Adrenal gland (tissue), 12 donors: Measurements from ENCODE around the gene C18orf32. TPM values are rescaled to one million over a fixed set of nuclear protein-coding genes. Genes with fewer than 3 reads are reported as not detected.

ENCODE experiments used
- DNase-seq, 7 donors: peaks; one replicate each; pipeline ENCODE4 v3.0.0-alpha.2; 2019 to 2020
- H3K27ac ChIP-seq, 5 donors: fragments of 200-600 bp; sonication (generic) in 4 of 5; 1 replicate in 3 of 5; 2 replicates in 2 of 5; pipeline versions ENCODE4 v1.5.1 to v1.8.0; 2016 to 2020; ENCODE audit warnings: mild to moderate bottlenecking in 1 of 5
- H3K27me3 ChIP-seq: fragments of 200-600 bp; 2 replicates; pipeline ENCODE4 v1.8.0; 2021
- H3K36me3 ChIP-seq, 2 donors: fragments of 200-600 bp; replicated peaks in 1 of 2; 1 replicate in 1 of 2; 2 replicates in 1 of 2; pipeline versions ENCODE4 v1.5.1 to v1.8.0; 2018 to 2022
- H3K4me1 ChIP-seq, 2 donors: fragments of 200-600 bp; replicated peaks in 1 of 2; 1 replicate in 1 of 2; 2 replicates in 1 of 2; pipeline versions ENCODE4 v1.5.1 to v1.8.0; 2018 to 2021
- H3K4me3 ChIP-seq, 4 donors: fragments of 200-600 bp; sonication (generic) in 3 of 4; one replicate each; pipeline ENCODE4 v1.5.1; 2016 to 2018
- H3K9me3 ChIP-seq, 3 donors: fragments of 200-600 bp; sonication (generic) in 1 of 3; replicated peaks in 1 of 3; 1 replicate in 2 of 3; 2 replicates in 1 of 3; pipeline versions ENCODE4 v1.5.1 to v1.8.0; 2016 to 2021
- POLR2A ChIP-seq, 2 donors: fragments of 450-650 bp; IDR thresholded peaks; one replicate each; pipeline ENCODE4 v1.6.1; 2017; ENCODE audit warnings: antibody characterized with exemption in 2 of 2, mild to moderate bottlenecking in 2 of 2, moderate library complexity in 1 of 2
- WGBS, 4 donors: extraction: QIAGEN DNeasy Blood & Tissue Kit in 2 of 4; methylation state at CpG; one replicate each; pipeline versions ENCODE4 v1.1.5 to v1.1.7; 2013 to 2017; 5-methylcytosine and 5-hydroxymethylcytosine counted together
- intact Hi-C, 2 donors: fragments of 100-400 bp; cut with DNase I; formaldehyde crosslinking; loops; one replicate each; pipeline versions ENCODE4 v1.14.1 to v1.15.0; 2022 to 2023
- polyA plus RNA-seq, 3 donors: library from polyadenylated mRNA; stranded (reverse); fragments of 200-250 nt in 2 of 3; fragments of 350-450 nt in 1 of 3; fragmentation: Illumina TruSeq in 1 of 3; extraction: RNeasy Lipid Tissue Mini Kit (QIAGEN cat#74804) in 1 of 3; gene quantifications; one replicate each; pipeline ENCODE4 v1.2.3, GENCODE V29; 2013 to 2014
- total RNA-seq, 9 donors: library from RNA; depleted of rRNA in 4 of 9; stranded (reverse); fragments of >200 nt in 4 of 9; fragments of 120-200 nt in 1 of 9; fragmentation: NEBNext Ultra II Directional in 1 of 9; extraction: Animal tissue kit (Norgen Biotek cat#: 25700) in 1 of 9; gene quantifications; one replicate each; pipeline versions ENCODE4 v1.1.0 to v1.2.4, GENCODE V29; 2013 to 2023
- TF ChIP-seq, protein P1 (sequence below), 6 experiments: fragments of 450-650 bp in 4 of 6; fragments of 200-600 bp in 2 of 6; sonication (generic) in 1 of 6; IDR thresholded peaks; 1 replicate in 5 of 6; 2 replicates in 1 of 6; pipeline versions ENCODE4 v1.5.1 to v1.8.0; 2016 to 2021; ENCODE audit warnings: antibody characterized with exemption in 6 of 6, mild to moderate bottlenecking in 2 of 6, moderate library complexity in 1 of 6
- donor health status: healthy with polysubstance abuse.
- donor health status: Bipolar disorder and iron deficiency.
- donor health status: DM: yes; HTN: yes; CAD: no.
- donor health status: DM: no; HTN: no; CAD: no.
- donor health status: DM: no; HTN: no; CAD: no.
- donor health status: DM: yes; HTN: yes; CAD: no.

C18orf32 gene
- total and polyA plus RNA-seq, 12 donors, result 33.1 to 176 (median 75.3) TPM

DNA sequence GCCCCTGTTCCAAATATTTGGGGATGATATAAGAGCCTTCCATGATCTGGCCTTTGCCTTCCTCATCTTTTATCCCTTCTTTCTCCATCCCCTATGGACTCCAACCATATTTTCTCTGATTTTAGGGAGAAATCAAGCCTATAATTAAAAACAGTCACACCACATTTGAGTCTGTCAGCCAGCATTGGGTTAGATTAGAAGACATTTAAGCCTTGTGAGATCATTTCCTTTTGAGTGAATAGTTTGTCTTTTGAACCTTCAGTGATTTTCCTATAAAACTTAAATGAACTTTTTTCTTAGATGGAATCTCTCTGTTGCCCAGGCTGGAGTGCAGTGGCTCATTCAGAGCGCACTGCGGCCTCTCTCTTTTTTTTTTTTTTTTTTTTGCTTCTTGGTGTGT lies 7.6 kb upstream of the C18orf32 start:
- intact Hi-C loops, result no loop called here
- TF ChIP-seq POLR2A (IDR thresholded peaks at IDR 0.05), result no peak
- TF ChIP-seq, protein P1, sequence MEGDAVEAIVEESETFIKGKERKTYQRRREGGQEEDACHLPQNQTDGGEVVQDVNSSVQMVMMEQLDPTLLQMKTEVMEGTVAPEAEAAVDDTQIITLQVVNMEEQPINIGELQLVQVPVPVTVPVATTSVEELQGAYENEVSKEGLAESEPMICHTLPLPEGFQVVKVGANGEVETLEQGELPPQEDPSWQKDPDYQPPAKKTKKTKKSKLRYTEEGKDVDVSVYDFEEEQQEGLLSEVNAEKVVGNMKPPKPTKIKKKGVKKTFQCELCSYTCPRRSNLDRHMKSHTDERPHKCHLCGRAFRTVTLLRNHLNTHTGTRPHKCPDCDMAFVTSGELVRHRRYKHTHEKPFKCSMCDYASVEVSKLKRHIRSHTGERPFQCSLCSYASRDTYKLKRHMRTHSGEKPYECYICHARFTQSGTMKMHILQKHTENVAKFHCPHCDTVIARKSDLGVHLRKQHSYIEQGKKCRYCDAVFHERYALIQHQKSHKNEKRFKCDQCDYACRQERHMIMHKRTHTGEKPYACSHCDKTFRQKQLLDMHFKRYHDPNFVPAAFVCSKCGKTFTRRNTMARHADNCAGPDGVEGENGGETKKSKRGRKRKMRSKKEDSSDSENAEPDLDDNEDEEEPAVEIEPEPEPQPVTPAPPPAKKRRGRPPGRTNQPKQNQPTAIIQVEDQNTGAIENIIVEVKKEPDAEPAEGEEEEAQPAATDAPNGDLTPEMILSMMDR (IDR thresholded peaks at IDR 0.05), result no peak
- WGBS, 4 donors, result 89 to 95% (median 93%) methylated on average over 2 of the region's 2 CpGs

DNA sequence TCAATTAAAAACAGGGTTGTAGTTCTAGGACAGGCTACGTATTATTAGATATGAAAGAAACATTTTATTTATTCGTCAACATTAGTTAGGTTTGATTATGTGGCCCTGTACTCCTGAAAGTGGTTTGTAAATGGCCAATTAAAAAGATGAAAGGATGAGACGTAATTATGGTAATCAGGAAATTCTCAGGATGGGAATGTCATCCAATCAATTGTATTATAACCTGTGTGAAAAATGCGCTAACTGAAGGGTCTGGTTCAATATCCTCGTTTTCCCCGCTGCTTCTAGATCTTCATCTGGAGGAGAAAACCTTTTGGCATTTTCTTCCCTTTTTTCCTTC lies 5.6 kb upstream of the C18orf32 start:
- intact Hi-C loops, result no loop called here

More for the DNA sequence above, 7.6 kb upstream of the C18orf32 start:
- no peak overlapping the region for H3K4me3 ChIP-seq
- no peak overlapping the region for H3K27ac ChIP-seq
- peaks cover 0 to 16% of the 10 kb centered on the region in 2 donors for H3K36me3 ChIP-seq
- DNase-seq, result no peak
- peaks cover 8% of the 10 kb centered on the region for H3K27me3 ChIP-seq
- H3K4me1 ChIP-seq, result peaks cover 0 to 24% of the 10 kb centered on the region in 2 donors
- no peaks in the 10 kb centered on the region for H3K9me3 ChIP-seq

DNA sequence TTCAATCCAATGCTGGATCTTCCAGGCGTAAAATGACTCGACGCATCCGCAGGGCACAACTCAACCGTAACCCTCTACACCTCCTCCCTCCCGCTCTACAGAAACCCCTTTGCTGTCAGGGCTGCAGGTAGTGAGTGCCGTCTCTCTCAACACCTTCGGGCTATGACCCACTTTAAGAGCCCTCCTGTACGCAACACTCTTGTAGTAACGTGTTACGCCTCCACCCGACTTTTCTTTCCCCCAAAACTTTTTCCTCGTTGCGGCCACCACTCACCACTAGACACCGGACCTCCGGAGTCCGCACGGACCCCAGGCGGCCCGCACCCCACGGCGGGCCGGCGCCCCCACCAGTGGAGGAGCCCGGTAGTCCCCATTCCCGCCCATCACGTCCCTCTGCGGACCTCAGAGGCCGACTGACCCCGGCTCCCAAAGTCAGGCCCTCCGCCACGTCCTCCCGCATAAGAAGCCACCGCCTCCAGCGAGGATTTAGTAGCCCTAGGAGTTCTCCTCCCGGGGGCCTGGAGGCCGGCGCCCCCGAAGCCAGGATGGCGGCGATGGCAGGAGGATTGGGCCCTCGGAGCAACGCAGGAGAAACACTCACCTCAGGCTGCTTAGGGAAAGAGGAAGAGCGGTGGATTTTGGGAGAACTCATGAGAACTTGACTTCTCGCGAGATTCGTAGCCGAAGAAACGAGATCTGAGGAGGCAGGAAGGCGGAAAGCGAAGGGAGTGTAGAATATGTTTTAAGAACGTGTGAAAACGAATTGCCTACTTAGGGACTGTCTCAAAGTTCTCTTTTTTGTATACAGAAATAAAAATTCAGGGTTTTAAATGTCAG lies 5.0 kb upstream of the C18orf32 start, which contains the start of gene RPL17:
TSS of gene RPL17 (minus strand) at position 609 of the 837 bp plus-strand sequence.
- 0 to 1% (median 1%) methylated on average over 30 to 53 of the region's 53 CpGs for WGBS, 4 donors
- intact Hi-C loops, result no loop called here
- TF ChIP-seq, protein P1 (IDR thresholded peaks at IDR 0.05), result no peak
- TF ChIP-seq POLR2A (IDR thresholded peaks at IDR 0.05), result peak; percentile 80 to 97

More for the DNA sequence above, 5.6 kb upstream of the C18orf32 start:
- DNase-seq, result no peak
- no peak overlapping the region for H3K27ac ChIP-seq
- no peaks in the 10 kb centered on the region for H3K27me3 ChIP-seq
- no peaks in the 10 kb centered on the region for H3K9me3 ChIP-seq
- peaks cover 4 to 27% of the 10 kb centered on the region in 2 donors for H3K4me1 ChIP-seq
- no peak for TF ChIP-seq POLR2A (IDR thresholded peaks at IDR 0.05)
- TF ChIP-seq, protein P1 (IDR thresholded peaks at IDR 0.05), result no peak
- peaks cover 0 to 36% of the 10 kb centered on the region in 2 donors for H3K36me3 ChIP-seq
- WGBS, 4 donors, result 45 to 51% (median 49%) methylated on average over 6 of the region's 6 CpGs
- no peak overlapping the region for H3K4me3 ChIP-seq

DNA sequence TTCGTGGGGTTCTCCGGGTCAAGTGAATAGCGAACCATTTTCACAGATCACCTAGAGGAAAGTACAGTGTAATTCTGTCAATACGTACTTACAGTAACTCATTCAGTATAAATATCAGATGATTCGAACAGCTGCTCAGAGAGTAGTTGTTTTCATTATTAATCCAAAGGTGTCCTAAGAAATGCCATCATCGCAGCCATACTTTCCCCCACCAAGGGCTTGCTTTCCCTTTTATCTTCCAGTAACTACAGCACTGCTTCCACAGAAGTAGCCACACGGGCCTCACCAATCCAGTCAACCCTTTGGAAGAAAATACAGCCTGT lies 4.5 kb upstream of the C18orf32 start:
- WGBS, 4 donors, result 16 to 18% (median 18%) methylated on average over 7 of the region's 7 CpGs
- H3K36me3 ChIP-seq, result peaks cover 0 to 36% of the 10 kb centered on the region in 2 donors
- DNase-seq, result no peak
- intact Hi-C loops, result no loop called here
- H3K9me3 ChIP-seq, result no peaks in the 10 kb centered on the region
- H3K4me1 ChIP-seq, result peaks cover 8 to 27% of the 10 kb centered on the region in 2 donors
- TF ChIP-seq POLR2A (IDR thresholded peaks at IDR 0.05), result no peak
- TF ChIP-seq, protein P1 (IDR thresholded peaks at IDR 0.05), result no peak
- peak overlapping the region; percentile 91 to 95 (median 92) for H3K27ac ChIP-seq
- H3K27me3 ChIP-seq, result no peaks in the 10 kb centered on the region
- H3K4me3 ChIP-seq, result peak overlapping the region; percentile 56 to 97 (median 78)

More for the DNA sequence above, 5.0 kb upstream of the C18orf32 start, which contains the start of gene RPL17:
- H3K4me1 ChIP-seq, result peaks cover 8 to 27% of the 10 kb centered on the region in 2 donors
- no peaks in the 10 kb centered on the region for H3K9me3 ChIP-seq
- H3K27me3 ChIP-seq, result no peaks in the 10 kb centered on the region
- peaks cover 0 to 36% of the 10 kb centered on the region in 2 donors for H3K36me3 ChIP-seq
- peak within 1 kb of the TSS; percentile 56 to 97 (median 78) for H3K4me3 ChIP-seq
- DNase-seq, result peak; percentile 93 to 98 (median 95)
- peak within 1 kb of the TSS; percentile 91 to 95 (median 92) for H3K27ac ChIP-seq
